Activated CD8-positive, alpha-beta memory T cell treated with anti-CD3 and anti-CD28 coated beads, Interleukin-2, amount 50 U/mL, for 4 hours (primary cell): ENCODE data around the gene SUMF1.

Source experiments
- DNase-seq: peaks from one replicate; pipeline ENCODE4 v3.0.0-alpha.2; 2020

Gene SUMF1

DNA sequence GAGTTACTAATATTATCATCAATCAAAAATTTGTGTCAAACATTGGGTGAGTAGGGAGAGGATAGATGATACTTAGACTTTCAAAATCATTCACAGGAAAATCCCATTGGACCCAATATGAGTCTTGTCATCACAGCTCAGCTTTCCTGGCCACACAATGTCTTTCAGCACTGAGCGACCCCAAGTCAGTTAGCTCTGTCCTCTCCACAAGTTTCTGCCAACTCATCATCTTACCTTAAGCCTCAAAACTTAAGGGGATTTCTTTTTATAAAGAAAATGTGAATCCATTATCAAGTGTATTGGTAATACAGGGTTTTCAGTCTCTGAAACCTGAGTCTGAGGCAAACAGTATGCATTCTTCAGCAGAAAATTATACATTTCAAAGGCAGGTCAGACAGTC is 55.8 kb downstream of the SUMF1 start:
- no peak for DNase-seq

DNA sequence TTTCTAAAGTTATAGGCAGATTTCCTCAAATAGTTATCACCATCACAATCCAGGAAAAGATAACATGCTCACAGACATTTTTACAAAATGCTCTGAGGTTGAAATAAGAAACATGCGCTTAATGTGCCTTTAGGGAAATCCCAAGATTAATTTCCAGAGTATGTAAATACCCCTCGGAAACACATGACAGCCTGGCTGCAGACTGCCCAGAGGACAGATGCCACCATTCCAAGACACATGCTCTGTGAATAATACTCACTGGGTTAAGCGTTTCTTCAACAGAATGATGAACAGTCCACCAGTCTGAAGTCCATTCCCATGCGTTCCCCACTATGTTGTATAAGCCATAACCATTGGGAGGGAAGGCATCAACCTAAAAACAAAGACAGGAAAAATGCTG is 56.5 kb downstream of the SUMF1 start:
- no peak for DNase-seq

DNA sequence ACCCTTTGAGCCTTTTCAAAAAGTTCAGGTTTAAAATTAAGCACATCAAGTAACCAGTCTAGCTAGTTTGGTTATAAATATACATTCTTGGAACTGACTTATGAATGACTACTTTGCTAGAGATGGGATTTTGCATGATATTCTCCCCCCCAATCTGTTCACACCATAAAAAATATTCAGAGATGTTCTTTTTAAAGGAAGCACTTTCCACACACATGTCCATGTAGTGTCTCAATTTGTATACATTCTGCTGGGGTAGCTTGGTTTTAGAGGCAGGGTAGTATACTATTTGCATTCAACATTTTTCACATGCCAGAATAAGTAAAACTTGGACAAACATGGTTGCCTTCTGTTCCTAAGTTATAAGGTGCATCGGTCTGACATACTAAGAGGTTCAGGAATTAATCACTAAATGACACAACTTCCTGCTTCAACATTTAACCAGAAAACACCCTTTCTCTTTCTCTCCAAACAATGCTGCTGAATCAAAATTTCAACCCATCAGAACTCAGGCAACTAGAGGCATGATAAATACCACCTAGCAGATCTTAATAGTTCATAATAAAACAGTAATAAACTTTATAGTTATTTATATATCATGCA is 57.0 kb downstream of the SUMF1 start:
- DNase-seq = no peak

DNA sequence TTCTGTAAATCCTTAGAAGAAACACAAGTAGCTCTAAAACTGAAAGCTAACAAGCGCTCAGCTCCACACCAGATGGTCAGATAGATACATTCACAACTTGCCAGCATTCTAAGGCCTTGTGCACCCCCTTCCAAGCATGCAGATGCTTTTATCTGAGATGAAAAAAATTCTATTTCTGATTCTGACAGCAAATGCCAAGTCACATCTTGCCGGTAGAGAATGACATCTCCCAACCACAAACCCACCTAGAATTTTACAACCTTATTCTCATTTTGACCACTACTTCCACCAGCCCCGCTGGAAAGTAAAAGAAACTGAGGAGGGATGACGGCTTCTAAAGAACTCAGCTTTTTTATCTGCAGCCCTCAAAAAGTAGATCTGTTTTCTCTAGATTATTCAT is 57.7 kb downstream of the SUMF1 start:
- no peak for DNase-seq

DNA sequence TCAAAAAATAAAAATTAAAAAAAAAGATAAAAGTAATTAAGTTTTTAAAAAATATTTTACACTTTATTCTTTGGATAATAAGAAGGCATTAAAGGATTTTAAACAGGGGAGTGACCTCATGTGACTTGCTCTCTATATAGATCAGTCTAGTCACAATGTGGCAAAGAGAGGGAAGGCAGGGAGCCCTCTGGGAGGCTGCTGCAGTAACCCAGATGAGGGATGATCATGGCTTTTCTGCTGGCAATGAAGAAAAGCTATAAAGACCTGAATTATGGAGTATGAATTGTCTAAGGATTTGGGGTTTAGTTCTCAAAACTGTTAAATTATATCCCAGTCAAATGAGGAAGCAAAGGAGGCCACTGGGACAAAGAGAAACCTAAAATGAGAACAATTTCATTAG is 58.1 kb downstream of the SUMF1 start:
- no peak for DNase-seq

DNA sequence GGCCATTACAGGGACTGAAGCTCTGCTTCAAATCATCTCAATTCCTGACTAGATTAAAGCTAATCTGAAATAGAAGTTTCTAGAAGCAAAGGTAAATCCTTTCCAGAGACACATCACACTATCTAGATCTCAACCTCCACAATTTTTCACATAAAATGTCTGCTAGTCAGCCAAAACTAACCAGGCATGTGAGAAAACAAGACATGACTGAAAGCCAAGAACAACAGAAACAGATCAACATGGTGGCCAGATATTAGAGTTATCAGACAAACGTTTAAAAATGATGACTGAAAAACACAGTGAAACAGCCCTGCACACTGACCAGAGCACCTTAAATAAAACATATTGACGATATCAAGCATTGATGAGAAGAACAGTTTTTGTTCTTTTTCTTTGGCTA is 59.1 kb downstream of the SUMF1 start:
- DNase-seq = no peak

DNA sequence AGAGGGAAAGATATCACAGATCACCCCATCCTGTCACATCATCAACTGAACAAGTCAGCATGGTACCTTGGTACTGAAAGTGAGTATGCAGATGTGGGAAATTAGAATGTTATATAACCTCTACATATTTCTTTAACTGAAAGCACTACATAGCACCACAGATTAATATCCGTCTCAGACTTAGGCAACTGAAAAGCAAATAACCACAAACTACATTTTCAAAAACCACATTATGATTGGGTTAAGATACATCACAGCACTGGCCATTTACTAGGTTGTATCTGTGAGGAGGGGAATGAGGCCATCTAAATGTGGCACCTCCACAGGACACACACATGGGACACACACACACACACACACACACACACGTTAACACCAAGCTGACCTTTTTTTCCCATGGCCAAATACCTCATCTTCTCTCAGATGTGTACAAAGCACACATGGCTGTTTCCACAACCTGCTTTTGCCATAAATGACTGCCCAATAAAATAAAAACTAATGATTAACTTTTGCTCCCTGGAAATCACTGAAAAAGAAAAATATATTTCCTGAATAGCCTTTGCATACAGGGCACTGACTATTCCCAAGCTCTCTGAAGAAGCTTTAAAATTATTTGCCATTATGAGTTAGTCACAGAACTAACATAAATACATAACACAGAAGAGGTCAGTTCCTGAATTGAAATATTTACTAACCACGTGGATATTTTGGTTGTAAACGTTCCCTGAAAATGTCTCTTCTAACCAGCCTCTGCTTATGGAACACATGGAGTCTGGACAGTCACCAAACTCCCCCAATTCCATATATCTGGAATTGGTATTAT is 60.1 kb downstream of the SUMF1 start:
- DNase-seq = no peak

DNA sequence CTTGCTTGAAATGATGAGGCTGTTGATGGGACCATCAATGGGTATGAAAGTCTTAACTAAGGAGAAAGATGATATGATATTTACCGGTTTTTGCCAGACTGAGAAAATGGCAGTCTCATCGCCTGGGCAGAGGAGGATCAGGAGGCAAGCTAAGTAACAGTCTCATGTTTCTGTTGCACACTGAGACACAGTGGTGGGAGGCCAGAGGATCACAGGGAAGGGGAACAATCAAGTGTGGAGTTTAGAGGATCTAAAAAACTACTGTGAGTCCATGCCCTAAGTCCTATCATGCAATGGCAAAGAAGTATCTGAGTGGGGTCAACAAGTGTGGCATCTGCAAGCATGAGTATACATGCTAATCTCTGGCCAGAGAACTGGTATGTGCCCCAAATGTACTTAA is 62.2 kb downstream of the SUMF1 start:
- DNase-seq = no peak

DNA sequence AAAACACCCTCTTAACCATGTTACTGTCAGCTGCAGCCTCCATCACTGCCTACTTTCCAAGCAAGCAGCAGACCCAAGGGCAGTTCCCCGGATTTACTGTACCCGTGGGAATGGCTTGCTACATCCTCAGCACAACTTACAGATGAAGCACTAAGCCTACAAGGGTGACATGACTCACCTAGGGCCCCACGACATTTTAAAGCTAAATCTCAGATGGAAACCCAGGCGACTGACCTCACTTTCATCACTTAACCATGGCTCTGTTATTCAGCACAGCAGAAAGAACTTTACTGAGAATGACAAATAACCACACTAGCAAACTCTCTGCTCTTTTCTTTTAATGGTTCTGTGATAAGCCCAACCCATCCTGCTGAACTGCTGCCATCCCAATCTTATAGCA is 65.6 kb downstream of the SUMF1 start:
- no peak for DNase-seq

DNA sequence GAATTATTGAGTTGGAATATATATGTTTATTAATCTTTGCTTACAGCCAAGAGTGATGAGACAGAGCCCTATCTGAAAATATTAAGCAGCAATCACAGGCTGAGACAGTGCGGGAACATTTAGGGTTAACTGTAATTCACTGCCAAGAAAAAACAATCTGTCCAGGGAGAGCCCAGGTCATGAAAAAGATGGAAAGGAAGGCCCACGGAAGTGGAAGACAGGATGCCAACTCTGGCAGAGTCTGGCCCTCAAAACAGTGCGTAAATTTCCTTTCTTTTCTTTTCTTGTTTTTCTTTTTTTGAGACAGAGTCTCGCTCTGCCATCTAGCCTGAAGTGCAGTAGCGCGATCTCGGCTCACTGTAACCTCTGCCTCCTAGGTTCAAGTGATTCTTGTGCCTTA is 67.6 kb downstream of the SUMF1 start:
- DNase-seq = no peak

DNA sequence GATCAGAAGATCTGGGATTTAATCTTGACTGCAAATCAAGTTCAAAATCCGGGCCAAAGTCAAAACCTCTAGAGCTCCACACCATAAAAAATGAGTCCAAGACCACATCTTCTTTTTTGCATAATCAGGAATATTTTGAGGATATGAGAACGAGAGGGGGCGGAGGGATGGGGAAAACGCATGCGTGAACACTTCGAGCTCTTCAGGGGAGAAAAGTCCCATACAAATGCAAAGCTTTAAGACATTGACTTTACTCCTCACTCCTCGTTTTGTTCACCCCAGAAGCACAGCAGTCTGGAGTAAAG is 68.2 kb downstream of the SUMF1 start:
- no peak for DNase-seq

DNA sequence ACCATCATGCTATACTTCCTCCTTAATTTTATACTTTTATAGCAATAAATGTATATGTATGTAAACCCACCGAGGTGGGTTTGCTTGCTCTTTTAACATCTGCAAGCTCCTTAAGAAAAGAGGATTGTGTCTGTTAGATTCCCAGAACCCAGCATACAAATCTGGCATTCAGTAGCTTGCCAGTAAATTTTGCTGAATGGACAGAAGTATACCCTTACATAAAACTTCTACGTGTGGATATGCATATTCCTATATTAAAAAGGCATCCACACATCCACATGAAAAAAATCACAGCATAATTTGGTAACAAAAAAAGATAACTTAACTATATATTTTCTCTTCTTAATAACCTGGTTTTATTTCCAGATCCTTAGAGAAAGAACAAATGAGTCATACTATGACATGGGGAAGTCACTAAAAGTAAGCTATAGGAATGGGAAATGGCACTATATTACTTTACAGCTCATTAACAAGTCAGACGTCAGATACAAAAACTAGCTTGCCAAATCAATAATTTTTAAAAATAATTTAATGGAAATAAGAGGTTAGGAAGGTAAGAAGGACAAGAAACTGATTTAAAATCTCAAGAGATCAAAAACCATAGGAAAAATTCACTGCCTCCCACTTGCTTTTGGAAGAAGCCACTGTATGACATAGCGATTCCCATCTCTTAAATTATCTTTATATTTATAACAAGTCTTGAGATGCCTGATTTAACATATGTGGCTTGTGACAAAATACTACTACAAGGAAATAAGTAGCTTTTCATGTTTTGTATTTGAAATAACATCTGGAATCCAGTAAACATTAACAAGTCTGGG is 68.7 kb downstream of the SUMF1 start:
- DNase-seq = no peak

DNA sequence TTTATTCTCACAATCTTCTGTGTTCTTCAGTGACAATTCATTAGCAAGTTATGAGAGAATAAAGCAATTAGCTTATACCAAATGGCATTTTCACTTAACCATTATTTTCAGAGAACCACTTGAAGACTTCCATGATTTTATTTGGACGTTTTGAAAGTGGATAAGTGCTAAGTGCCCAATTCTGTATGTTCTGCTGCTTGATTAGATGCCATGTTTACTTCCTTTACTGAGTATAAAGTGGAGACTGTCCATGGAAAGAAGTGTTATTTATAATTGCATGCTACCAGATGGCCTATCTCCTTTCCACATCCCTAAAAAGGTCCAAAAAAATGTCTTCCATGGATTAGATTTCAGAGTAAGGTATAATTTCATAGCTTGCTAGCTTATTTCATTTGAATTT is 69.6 kb downstream of the SUMF1 start:
- no peak for DNase-seq

DNA sequence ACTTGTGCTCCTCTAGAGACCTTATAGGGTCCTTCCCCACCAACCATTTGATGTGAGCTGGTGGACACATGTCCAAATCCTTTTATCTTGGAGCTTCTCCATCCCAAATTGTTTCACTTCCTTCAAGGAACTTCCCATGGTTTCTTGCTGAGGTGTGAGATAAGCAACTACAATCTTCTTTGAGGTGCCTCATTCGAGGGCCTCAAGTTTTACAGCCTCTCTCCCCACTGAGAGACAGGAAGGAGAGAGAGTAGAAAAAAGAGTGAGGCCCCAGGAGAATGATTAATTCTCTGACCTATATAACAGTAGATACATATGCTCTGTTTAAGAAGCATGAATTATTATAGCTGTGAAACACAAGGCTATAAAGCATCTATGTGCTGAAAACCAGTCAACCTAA is 70.5 kb downstream of the SUMF1 start:
- DNase-seq = no peak

DNA sequence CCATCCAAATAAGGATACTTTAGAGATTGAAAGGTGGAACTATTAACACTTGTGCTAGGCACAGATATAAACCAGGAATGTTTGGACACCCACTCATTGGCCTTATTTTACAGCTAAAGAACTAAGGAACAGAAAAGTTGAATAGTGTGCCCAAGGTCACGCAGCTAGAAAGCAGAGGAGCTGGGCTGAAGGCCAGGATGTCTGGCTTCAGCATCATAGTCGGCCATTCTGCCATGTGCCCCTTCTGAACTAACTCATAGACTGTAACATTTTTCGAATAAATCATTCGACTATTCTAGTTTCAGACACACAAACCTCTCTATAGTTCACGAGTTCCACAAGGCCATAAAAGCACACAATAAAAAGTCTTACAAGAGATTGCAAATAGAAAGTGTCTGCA is 71.1 kb downstream of the SUMF1 start:
- DNase-seq = no peak

DNA sequence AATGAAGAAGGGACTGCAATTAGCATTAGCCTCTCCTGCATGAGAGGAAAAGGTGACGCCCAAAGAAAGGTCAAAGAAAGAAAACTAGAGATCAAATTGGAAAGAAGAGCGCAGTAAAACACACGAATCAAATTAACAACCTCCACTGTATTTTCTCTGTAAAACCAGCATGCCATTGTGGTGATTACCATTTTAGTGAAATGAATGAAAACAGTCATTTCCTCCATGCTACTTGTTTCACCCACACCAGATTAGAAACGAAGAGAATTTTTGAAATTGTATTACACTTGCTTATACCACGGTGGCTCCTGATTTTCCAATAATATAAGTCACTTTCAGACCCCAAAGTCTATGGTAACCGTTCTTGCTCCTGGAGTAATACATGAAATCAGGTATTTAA is 71.6 kb downstream of the SUMF1 start:
- no peak for DNase-seq

DNA sequence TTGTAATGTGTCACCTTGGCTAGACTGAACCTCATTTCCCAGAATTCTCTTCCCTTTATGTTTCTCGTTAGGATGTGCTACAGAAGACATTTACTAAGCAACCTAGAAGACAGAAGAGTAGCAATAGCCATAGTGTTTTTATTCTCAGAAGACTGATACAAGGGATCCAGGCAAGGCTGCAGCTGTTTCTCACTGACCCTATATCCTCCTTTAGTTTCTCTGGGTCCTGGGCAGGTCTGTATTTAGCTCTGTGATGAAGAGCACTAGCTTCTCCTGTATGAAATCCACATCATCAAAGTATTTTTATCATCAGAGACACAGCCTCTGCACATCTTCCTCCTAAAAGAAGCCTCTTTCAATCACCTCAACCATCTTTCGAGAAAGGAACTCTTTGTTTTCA is 72.5 kb downstream of the SUMF1 start:
- no peak for DNase-seq

DNA sequence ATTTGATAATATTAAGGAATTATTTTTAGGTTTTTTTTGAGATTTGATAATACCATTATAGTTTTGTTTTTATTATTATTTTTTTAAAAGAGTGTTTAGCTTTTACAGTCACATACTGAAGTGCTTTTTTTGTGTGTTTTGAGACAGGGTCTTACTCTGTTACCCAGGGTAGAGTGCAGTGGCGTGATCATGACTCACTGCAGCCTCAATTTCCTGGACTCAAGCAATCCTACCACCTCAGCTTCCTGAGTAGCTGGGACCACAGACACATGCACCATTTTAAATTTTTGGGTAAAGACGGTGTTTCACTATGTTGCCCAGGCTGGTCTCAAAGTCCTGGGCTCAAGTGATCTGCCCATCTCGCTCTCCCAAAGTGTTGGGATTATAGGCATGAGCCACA is 73.0 kb downstream of the SUMF1 start:
- DNase-seq = peak; percentile 28

DNA sequence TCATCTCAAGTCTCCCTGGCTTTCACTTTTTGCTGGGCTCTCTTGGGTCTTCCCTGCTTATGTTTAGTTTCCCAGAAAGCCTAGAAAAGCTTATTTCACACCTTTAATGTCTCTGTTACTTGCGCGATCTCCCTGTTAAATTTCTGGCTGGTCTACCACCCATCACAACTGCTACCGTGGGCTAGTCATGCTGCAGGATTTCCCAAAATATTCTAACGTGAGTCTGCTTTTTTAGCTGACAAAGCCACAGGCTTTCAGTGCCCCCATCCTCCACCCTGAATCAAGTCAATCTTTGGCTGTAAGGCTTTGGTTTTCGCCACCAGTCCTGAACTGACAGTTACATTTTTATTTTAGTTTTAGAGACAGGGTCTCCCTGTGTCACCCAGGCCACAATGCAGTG is 74.1 kb downstream of the SUMF1 start:
- DNase-seq = no peak

DNA sequence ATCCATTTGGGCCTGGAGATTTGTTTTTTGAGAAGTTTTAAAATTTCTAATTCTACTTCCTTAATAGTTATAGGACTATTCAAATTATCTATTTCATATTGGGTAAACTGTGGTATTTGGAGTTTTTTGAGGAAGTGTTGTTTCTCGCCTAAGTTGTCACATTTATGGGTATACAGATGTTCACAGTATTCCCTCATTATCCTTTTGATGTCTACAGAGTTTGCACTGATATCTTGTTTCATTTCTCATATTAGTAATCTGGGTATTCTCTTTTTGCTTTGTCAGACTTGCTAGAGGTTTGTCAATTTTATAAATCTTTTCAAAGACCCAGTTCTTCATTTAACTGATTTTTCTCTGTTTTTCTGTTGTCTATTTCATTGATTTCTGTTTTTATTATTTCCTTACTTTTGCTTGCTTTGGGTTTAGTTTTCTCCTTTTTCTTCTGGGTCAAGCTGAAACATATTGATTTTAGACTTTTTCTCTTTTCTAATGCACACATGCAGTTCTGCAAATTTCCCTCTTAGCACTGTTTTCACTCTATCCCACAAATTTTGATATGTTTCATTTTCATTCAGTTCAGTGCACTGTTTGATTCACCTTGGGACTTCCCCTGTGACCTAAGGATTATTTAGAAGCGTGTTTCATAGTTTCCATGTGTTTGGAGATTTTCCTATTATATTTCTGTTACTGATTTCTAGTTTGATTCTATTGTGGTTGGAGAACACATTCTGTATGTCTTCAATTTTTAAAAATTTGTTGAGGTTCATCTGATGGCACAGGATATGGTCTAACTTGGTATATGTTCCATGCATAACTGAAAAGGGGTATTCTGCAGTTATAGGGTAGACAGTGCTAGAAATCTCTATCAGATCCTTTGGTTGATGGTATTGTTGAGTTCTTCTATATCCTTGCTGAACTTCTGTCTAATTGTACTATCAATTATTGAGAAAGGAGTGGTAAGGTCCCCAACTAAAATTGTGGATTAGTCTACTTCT is 79.6 kb downstream of the SUMF1 start:
- no peak for DNase-seq

DNA sequence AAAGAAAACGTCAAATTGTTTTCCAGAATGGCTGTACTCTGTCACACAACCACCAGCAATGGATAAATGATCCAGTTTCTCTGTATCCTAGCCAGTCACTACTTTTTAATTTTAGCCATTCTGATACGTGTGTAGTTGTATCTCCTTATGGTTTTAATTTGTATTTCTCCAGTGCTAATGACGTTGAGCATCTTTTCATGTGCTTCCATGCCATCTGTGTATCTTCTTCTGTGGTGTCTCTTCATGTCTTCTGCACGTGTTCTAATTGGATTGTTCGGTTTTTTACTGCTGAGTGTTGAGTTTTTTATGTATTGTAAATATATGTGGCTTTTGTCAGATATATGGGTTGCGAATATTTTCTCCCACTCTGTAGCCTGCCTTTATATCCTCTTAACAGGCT is 81.9 kb downstream of the SUMF1 start:
- no peak for DNase-seq

DNA sequence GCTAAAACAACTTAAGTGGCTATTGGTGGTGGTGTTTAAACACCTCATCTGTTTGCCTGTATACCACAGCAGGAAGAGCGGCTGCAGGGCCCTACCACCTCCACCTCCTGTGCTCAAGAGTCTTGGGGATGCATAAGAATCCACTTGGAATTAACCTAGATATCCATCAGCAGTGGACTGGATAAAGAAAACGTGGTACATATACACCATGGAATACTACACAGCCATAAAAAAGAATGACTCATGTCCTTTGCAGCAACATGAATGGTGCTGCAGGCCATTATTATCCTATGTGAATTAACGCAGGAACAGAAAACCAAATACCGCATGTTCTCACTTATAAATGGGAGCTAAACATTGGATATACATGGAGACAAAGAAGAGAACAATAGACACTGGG is 87.1 kb downstream of the SUMF1 start:
- no peak for DNase-seq

DNA sequence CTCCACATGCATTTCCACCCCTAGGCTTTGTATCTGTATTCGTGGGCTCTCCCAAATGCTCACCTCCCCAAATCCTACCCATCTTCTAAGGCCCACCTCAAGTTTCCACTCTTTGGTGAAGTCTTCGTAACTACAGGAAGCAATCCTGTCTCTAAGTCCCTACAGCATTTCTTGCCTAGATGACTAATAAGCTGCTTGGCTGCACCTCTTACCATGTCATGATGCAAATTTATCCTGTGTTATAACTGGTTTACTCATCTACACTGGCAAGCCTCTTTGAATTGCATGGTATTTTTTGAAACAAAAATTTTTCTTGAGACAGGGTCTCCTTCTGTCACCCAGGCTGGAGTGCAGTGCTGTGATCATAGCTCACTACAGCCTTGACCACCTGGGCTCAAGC is 90.6 kb downstream of the SUMF1 start:
- DNase-seq = no peak
